Measurements from ENCODE around the gene NEGR1. TPM values are rescaled to one million over a fixed set of nuclear protein-coding genes. Genes with fewer than 3 reads are reported as not detected.

Gene NEGR1
- total and polyA plus RNA-seq, 4 donors = 0.86 to 7.3 (median 2.5) TPM

GRCh38 chr1:71792264-71792663 lies 490.1 kb downstream of the NEGR1 start:
- H3K4me1 ChIP-seq (ENCODE audit: control insufficient read depth in 5 of 5, insufficient read depth in 5 of 5, low read length in 5 of 5) = no peaks in the 10 kb centered on the region
- no peak overlapping the region for H3K27ac ChIP-seq (ENCODE audit: low read depth in 1 of 2, low read length in 1 of 2)
- no peak overlapping the region for H3K4me3 ChIP-seq
- no peaks in the 10 kb centered on the region for H3K36me3 ChIP-seq (ENCODE audit: control insufficient read depth in 4 of 4, insufficient read depth in 4 of 4, low read length in 4 of 4)
- TF ChIP-seq CTCF (IDR thresholded peaks at IDR 0.05; ENCODE audit: control extremely low read depth, extremely low read depth) = no peak
- DNase-seq (no peak), ATAC-seq (ENCODE audit: insufficient read depth, low FRiP score) (no peak)
- H3K27me3 ChIP-seq (ENCODE audit: control insufficient read depth in 3 of 3, insufficient read depth in 3 of 3, low read length in 2 of 3) = no peaks in the 10 kb centered on the region
- no peak overlapping the region for H3K9ac ChIP-seq (ENCODE audit: insufficient read depth in 1 of 2, low read length in 2 of 2)
- H3K9me3 ChIP-seq (ENCODE audit: control insufficient read depth in 4 of 4, insufficient read depth in 3 of 4, low read length in 3 of 4) = no peaks in the 10 kb centered on the region
- 10 to 53% methylated on average over 1 of the region's 1 CpG for WGBS, 2 donors

- Histone ChIP-seq H3K27me3 (ENCODE audit: control insufficient read depth in 3 of 3, insufficient read depth in 3 of 3, low read length in 2 of 3) (no peaks in the 10 kb centered on the region), H3K27ac (ENCODE audit: low read depth in 1 of 2, low read length in 1 of 2) (no peak overlapping the region), H3K36me3 (ENCODE audit: control insufficient read depth in 4 of 4, insufficient read depth in 4 of 4, low read length in 4 of 4) (no peaks in the 10 kb centered on the region), H3K9ac (ENCODE audit: insufficient read depth in 1 of 2, low read length in 2 of 2) (no peak overlapping the region), H3K9me3 (ENCODE audit: control insufficient read depth in 4 of 4, insufficient read depth in 3 of 4, low read length in 3 of 4) (no peaks in the 10 kb centered on the region), H3K4me1 (ENCODE audit: control insufficient read depth in 5 of 5, insufficient read depth in 5 of 5, low read length in 5 of 5) (peaks cover 0 to 23% (median 8%) of the 10 kb centered on the region in 5 donors), H3K4me3 (no peak overlapping the region)
- 75 to 84% methylated on average over 1 of the region's 1 CpG for WGBS, 2 donors
- TF ChIP-seq CTCF (IDR thresholded peaks at IDR 0.05; ENCODE audit: control extremely low read depth, extremely low read depth) = no peak
- ATAC-seq (ENCODE audit: insufficient read depth, low FRiP score) (no peak), DNase-seq (no peak)
These were observed 494.2 kb downstream of the NEGR1 start for GRCh38 chr1:71788113-71788512.

GRCh38 chr1:71787699-71788098 lies 494.6 kb downstream of the NEGR1 start:
- TF ChIP-seq CTCF (IDR thresholded peaks at IDR 0.05; ENCODE audit: control extremely low read depth, extremely low read depth) = no peak

GRCh38 chr1:71786218-71786617 lies 496.1 kb downstream of the NEGR1 start:
- no peak overlapping the region for H3K27ac ChIP-seq (ENCODE audit: low read depth in 1 of 2, low read length in 1 of 2)
- no peaks in the 10 kb centered on the region for H3K27me3 ChIP-seq (ENCODE audit: control insufficient read depth in 3 of 3, insufficient read depth in 3 of 3, low read length in 2 of 3)
- DNase-seq = no peak
- no peaks in the 10 kb centered on the region for H3K9me3 ChIP-seq (ENCODE audit: control insufficient read depth in 4 of 4, insufficient read depth in 3 of 4, low read length in 3 of 4)
- ATAC-seq (ENCODE audit: insufficient read depth, low FRiP score) = no peak
- no peaks in the 10 kb centered on the region for H3K36me3 ChIP-seq (ENCODE audit: control insufficient read depth in 4 of 4, insufficient read depth in 4 of 4, low read length in 4 of 4)
- TF ChIP-seq CTCF (IDR thresholded peaks at IDR 0.05; ENCODE audit: control extremely low read depth, extremely low read depth) = no peak
- 88 to 96% methylated on average over 1 of the region's 1 CpG for WGBS, 2 donors
- H3K9ac ChIP-seq (ENCODE audit: insufficient read depth in 1 of 2, low read length in 2 of 2) = no peak overlapping the region
- H3K4me1 ChIP-seq (ENCODE audit: control insufficient read depth in 5 of 5, insufficient read depth in 5 of 5, low read length in 5 of 5) = peaks cover 0 to 23% (median 8%) of the 10 kb centered on the region in 5 donors
- H3K4me3 ChIP-seq = no peak overlapping the region

More at GRCh38 chr1:71787699-71788098, 494.6 kb downstream of the NEGR1 start:
- ATAC-seq (ENCODE audit: insufficient read depth, low FRiP score) (no peak), DNase-seq (no peak)
- no peak overlapping the region for H3K9ac ChIP-seq (ENCODE audit: insufficient read depth in 1 of 2, low read length in 2 of 2)
- no peaks in the 10 kb centered on the region for H3K9me3 ChIP-seq (ENCODE audit: control insufficient read depth in 4 of 4, insufficient read depth in 3 of 4, low read length in 3 of 4)
- no peak overlapping the region for H3K27ac ChIP-seq (ENCODE audit: low read depth in 1 of 2, low read length in 1 of 2)
- peaks cover 0 to 23% (median 8%) of the 10 kb centered on the region in 5 donors for H3K4me1 ChIP-seq (ENCODE audit: control insufficient read depth in 5 of 5, insufficient read depth in 5 of 5, low read length in 5 of 5)
- H3K4me3 ChIP-seq = no peak overlapping the region
- no peaks in the 10 kb centered on the region for H3K36me3 ChIP-seq (ENCODE audit: control insufficient read depth in 4 of 4, insufficient read depth in 4 of 4, low read length in 4 of 4)
- WGBS, 2 donors = 77 to 86% methylated on average over 1 of the region's 1 CpG
- H3K27me3 ChIP-seq (ENCODE audit: control insufficient read depth in 3 of 3, insufficient read depth in 3 of 3, low read length in 2 of 3) = no peaks in the 10 kb centered on the region

Data from lung (tissue), 12 donors.